GM10266 (cell line): ENCODE results near the gene SCFD2.
"Not testable (repeated sequence)": the region's sequence is repeated elsewhere in the genome, so short reads cannot be mapped to it uniquely, and the experiment has no call there.

Source experiments
- DNase-seq: peaks from one replicate; pipeline ENCODE4 v3.0.0; 2012; ENCODE audit errors: extremely low spot score
- TF ChIP-seq, protein P1 (sequence below): IDR thresholded peaks from 2 replicates; pipeline ENCODE4 v1.5.1; 2012; ENCODE audit warnings: mild to moderate bottlenecking, low read depth; ENCODE audit not compliant: control insufficient read depth, insufficient read depth; ENCODE audit errors: missing control alignments

Gene SCFD2

GRCh38 chr4:53066155-53066554, 299.7 kb downstream of the SCFD2 start:
- no peak for DNase-seq
- TF ChIP-seq, protein P1, sequence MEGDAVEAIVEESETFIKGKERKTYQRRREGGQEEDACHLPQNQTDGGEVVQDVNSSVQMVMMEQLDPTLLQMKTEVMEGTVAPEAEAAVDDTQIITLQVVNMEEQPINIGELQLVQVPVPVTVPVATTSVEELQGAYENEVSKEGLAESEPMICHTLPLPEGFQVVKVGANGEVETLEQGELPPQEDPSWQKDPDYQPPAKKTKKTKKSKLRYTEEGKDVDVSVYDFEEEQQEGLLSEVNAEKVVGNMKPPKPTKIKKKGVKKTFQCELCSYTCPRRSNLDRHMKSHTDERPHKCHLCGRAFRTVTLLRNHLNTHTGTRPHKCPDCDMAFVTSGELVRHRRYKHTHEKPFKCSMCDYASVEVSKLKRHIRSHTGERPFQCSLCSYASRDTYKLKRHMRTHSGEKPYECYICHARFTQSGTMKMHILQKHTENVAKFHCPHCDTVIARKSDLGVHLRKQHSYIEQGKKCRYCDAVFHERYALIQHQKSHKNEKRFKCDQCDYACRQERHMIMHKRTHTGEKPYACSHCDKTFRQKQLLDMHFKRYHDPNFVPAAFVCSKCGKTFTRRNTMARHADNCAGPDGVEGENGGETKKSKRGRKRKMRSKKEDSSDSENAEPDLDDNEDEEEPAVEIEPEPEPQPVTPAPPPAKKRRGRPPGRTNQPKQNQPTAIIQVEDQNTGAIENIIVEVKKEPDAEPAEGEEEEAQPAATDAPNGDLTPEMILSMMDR = no peak

DNA sequence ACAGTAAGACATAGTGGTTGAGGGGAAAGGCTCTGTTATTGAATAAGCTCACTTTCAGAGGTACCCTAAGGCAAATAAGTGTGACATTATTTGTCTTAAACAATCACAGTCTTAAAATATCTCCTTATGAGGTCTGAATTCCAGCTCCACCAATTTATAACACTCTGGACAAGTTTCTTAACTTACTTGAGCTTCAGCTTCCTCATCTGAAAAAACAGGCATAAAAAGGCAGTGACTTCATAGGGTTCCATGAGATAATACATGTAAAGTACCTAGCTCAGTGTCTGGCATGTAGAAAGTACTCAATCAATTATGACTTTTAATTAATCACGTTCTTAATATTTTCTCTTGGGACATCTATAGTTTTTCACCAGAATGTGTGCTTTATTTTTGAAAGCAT, 301.3 kb downstream of the SCFD2 start:
- DNase-seq = no peak
- TF ChIP-seq, protein P1 = no peak

DNA sequence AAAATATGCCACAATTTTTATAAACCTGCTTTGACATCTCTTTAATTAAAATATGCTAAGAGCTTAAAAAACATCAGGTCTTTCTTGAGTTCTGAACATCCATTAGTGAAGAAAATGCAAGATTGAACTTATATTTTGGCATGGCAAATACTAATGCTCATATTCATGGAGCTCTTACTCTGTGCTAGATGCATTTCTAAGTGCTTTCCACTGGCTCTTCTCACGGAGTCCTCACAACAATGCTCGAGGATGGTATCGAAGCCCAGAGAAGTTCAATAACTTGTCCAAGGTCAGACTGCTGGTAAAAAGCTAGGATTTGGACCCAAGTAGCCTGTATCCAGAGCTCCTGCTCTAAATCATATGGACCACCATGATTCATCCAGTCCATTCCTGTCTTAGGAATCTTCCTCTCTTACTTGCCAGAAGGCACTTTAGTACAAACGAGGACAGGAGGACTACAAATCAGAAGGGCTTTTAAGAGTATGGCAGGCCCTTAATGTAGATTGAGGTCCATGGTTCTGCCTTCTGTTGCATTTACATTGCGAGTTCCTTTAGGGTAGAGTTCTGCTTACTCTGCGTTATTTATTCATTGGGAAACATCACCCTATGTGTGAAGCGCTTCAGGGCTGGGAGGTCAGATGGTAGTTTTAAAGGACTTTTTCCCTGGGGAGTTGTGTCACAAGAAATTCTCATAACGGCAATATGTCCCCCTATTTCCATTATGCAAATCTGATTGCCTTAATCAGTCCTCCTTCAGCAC, 304.6 kb downstream of the SCFD2 start:
- TF ChIP-seq, protein P1 = no peak

GRCh38 chr4:53060278-53060677, 305.6 kb downstream of the SCFD2 start:
- TF ChIP-seq, protein P1 = no peak
- DNase-seq = no peak

More for the DNA sequence above, 304.6 kb downstream of the SCFD2 start:
- no peak for DNase-seq

GRCh38 chr4:53059871-53060270, 306.0 kb downstream of the SCFD2 start:
- no peak for DNase-seq
- TF ChIP-seq, protein P1 = no peak

- no peak for DNase-seq
- TF ChIP-seq, protein P1 = no peak
Measured at GRCh38 chr4:53059256-53059655, 306.6 kb downstream of the SCFD2 start.

DNA sequence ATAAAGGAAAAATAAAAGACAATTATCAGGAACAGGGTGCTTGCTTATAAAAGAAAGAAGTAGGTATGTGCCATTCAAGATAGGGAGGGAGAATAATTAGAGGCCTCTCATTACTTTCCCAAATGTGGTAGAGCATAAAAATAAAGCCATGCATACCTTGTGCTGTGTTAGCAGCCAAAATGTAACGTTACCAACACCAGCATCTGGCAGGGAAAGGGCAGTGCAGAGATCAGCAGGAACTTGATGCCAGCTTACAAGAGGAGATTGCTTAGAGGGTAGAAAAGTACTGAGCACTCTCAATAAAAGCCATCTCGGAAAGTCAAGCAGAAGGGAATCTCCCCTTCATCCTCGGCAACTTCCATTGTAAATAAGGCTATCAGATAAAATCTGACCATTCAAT, 308.2 kb downstream of the SCFD2 start:
- DNase-seq = no peak
- TF ChIP-seq, protein P1 = no peak

DNA sequence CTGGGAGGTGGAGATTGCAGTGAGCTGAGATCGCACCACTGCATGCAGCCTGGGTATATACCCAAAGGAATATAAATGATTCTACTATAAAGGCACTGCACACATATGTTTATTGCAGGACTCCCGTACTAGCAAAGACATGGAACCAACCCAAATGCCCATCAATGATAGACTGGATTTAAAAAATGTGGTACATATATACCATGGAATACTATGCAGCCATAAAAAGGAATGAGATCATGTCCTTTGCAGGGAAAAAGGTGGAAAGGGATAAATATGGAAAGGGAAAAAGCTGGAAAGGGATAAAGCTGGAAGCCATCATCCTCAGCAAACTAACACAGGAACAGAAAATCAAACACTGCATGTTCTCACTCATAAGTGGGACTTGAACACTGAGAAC, 308.8 kb downstream of the SCFD2 start:
- DNase-seq = not testable (repeated sequence)
